HCT116 (cell line): ENCODE results near the gene SERPINH1. TPM values are rescaled to one million over a fixed set of nuclear protein-coding genes. Genes with fewer than 3 reads are reported as not detected.

Source experiments
- ATAC-seq: fragments of 200-7000 bp; cut with Tn5 transposase; 2 replicates; pipeline ENCODE4 v1.9.1; 2020; ENCODE audit warnings: mild to moderate bottlenecking, moderate library complexity
- BruUV-seq: library from RNA; stranded (reverse); fragments of 400-500 nt; replicated peaks from 2 replicates; lab custom pipeline; 2021; lab: Mats Ljungman, UMichigan
- CTCF ChIA-PET: fragments of 300-600 bp; sonication (Branson Sonifier 250); formaldehyde crosslinking; loops from one replicate; lab custom pipeline; 2021; ENCODE audit warnings: antibody characterized with exemption; lab: Charles Lee
- POLR2A ChIA-PET: fragments of 300-600, 350-600 bp; sonication (Branson Sonifier 250); formaldehyde crosslinking; loops from one replicate; lab custom pipeline; 2021; ENCODE audit warnings: antibody characterized with exemption; lab: Charles Lee
- RAD21 ChIA-PET, 2 experiments: fragments of 300-600 bp; sonication (Branson Sonifier 250); formaldehyde crosslinking; loops; one replicate each; lab custom pipeline; 2023; ENCODE audit warnings: low total read pairs in 2 of 2; ENCODE audit not compliant: uncharacterized antibody in 2 of 2, unreplicated experiment in 2 of 2, low non-redundant PET in 1 of 2; lab: Charles Lee
- DNase-seq: peaks from one replicate; pipeline ENCODE4 v3.0.0-alpha.2; 2010; ENCODE audit warnings: low read depth, low spot score
- H2AFZ ChIP-seq: fragments of 200-600 bp; shearing (Covaris generic), sonication (generic); 2 replicates; pipeline ENCODE4 v1.6.1; 2017; ENCODE audit warnings: low read depth, mixed run types, mixed read lengths, antibody characterized with exemption, low read length; ENCODE audit not compliant: poor library complexity, severe bottlenecking
- H3K27ac ChIP-seq: 2 replicates; pipeline ENCODE4 v1.5.1; 2012; ENCODE audit warnings: low read depth, low read length
- H3K27me3 ChIP-seq: fragments of 200-600 bp; sonication (generic); 2 replicates; pipeline ENCODE4 v1.6.1; 2016; ENCODE audit warnings: mixed run types, low read length, mixed read lengths; ENCODE audit not compliant: insufficient read depth
- H3K36me3 ChIP-seq, 2 experiments: fragments of 200-500 bp in 1 of 2; fragments of 200-600 bp in 1 of 2; sonication (Bioruptor generic) in 1 of 2; sonication (generic) in 1 of 2; 2 replicates each; pipeline versions ENCODE4 v1.5.1 to v1.6.1; 2014 to 2016; ENCODE audit warnings: low read length in 2 of 2, inconsistent platforms in 1 of 2, mixed read lengths in 1 of 2, mixed run types in 1 of 2; ENCODE audit not compliant: insufficient read depth in 2 of 2, control insufficient read depth in 1 of 2
- H3K4me1 ChIP-seq, 2 experiments: fragments of 200-600 bp in 1 of 2; sonication (generic) in 1 of 2; 2 replicates each; pipeline versions ENCODE4 v1.5.1 to v1.6.1; 2012 to 2017; ENCODE audit warnings: low read length in 2 of 2, inconsistent platforms in 1 of 2, mild to moderate bottlenecking in 1 of 2, mixed read lengths in 1 of 2, mixed run types in 1 of 2, moderate library complexity in 1 of 2; ENCODE audit not compliant: insufficient read depth in 2 of 2, control insufficient read depth in 1 of 2
- H3K4me2 ChIP-seq: fragments of 200-600 bp; sonication (generic); 2 replicates; pipeline ENCODE4 v1.6.1; 2017; ENCODE audit warnings: mixed run types, low read length, mixed read lengths
- H3K4me3 ChIP-seq, 2 experiments: fragments of 200-600 bp in 1 of 2; sonication (generic) in 1 of 2; replicated peaks in 1 of 2; 2 replicates each; pipeline ENCODE4 v1.5.1; 2011 to 2016; ENCODE audit warnings: low read length in 2 of 2, control low read depth in 1 of 2, low read depth in 1 of 2, mild to moderate bottlenecking in 1 of 2, mixed read lengths in 1 of 2, mixed run types in 1 of 2
- H3K79me2 ChIP-seq: fragments of 200-600 bp; sonication (generic); 2 replicates; pipeline ENCODE4 v1.6.1; 2017; ENCODE audit warnings: mild to moderate bottlenecking, mixed run types, low read length, moderate library complexity, mixed read lengths; ENCODE audit not compliant: insufficient read depth
- H3K9ac ChIP-seq: fragments of 200-600 bp; sonication (generic); 2 replicates; pipeline ENCODE4 v1.6.1; 2016; ENCODE audit warnings: low read length, mixed read lengths
- H3K9me2 ChIP-seq: fragments of 200-600 bp; sonication (generic), shearing (Covaris generic); 2 replicates; pipeline ENCODE4 v1.6.1; 2017; ENCODE audit warnings: mixed run types, mild to moderate bottlenecking, moderate library complexity; ENCODE audit not compliant: insufficient read depth
- H3K9me3 ChIP-seq, 2 experiments: fragments of 200-500 bp in 1 of 2; fragments of 200-600 bp in 1 of 2; sonication (Bioruptor generic) in 1 of 2; sonication (generic) in 1 of 2; 2 replicates each; pipeline ENCODE4 v1.6.1; 2014 to 2017; ENCODE audit warnings: low read length in 2 of 2, mixed read lengths in 2 of 2, inconsistent platforms in 1 of 2, low read depth in 1 of 2, mild to moderate bottlenecking in 1 of 2, mixed run types in 1 of 2, moderate library complexity in 1 of 2; ENCODE audit not compliant: control insufficient read depth in 1 of 2, insufficient read depth in 1 of 2
- H4K20me1 ChIP-seq: fragments of 200-600 bp; sonication (generic), shearing (Covaris generic); 2 replicates; pipeline ENCODE4 v1.6.1; 2017; ENCODE audit warnings: mixed run types, mild to moderate bottlenecking, moderate library complexity; ENCODE audit not compliant: insufficient read depth
- ATF3 ChIP-seq: IDR thresholded peaks from 2 replicates; pipeline ENCODE4 v1.6.1; 2012
- CBX3 ChIP-seq: IDR thresholded peaks from 2 replicates; pipeline ENCODE4 v1.6.1; 2012; ENCODE audit warnings: low read depth
- CEBPB ChIP-seq: IDR thresholded peaks from 2 replicates; pipeline ENCODE4 v1.6.1; 2012; ENCODE audit warnings: low read depth
- CTCF ChIP-seq, 3 experiments: fragments of 200-600 bp in 1 of 3; sonication (generic) in 1 of 3; IDR thresholded peaks in 2 of 3; conservative IDR thresholded peaks in 1 of 3; 2 replicates each; pipeline ENCODE4 v1.5.1; 2012 to 2017; ENCODE audit warnings: low read depth in 2 of 3, low read length in 2 of 3, antibody characterized with exemption in 1 of 3, borderline replicate concordance in 1 of 3, control low read depth in 1 of 3, mild to moderate bottlenecking in 1 of 3, mixed read lengths in 1 of 3, mixed run types in 1 of 3, moderate library complexity in 1 of 3; ENCODE audit not compliant: insufficient read depth in 1 of 3
- EGR1 ChIP-seq: IDR thresholded peaks from 2 replicates; pipeline ENCODE4 v1.6.1; 2012; ENCODE audit warnings: low read depth
- ELF1 ChIP-seq: IDR thresholded peaks from 2 replicates; pipeline ENCODE4 v1.6.1; 2012; ENCODE audit warnings: low read depth, borderline replicate concordance
- EZH2phosphoT487 ChIP-seq: fragments of 200-600 bp; IDR thresholded peaks from 2 replicates; pipeline ENCODE4 v1.6.1; 2018; ENCODE audit warnings: antibody characterized with exemption, borderline replicate concordance
- FOSL1 ChIP-seq: IDR thresholded peaks from 2 replicates; pipeline ENCODE4 v1.6.1; 2012; ENCODE audit warnings: low read depth
- JUND ChIP-seq: IDR thresholded peaks from 2 replicates; pipeline ENCODE4 v1.6.1; 2012
- MAX ChIP-seq: IDR thresholded peaks from 2 replicates; pipeline ENCODE4 v1.6.1; 2012
- POLR2A ChIP-seq: IDR thresholded peaks from 2 replicates; pipeline ENCODE4 v1.7.0; 2011; ENCODE audit warnings: borderline replicate concordance; ENCODE audit not compliant: insufficient read depth, insufficient read length; ENCODE audit errors: extremely low read depth
- RAD21 ChIP-seq: IDR thresholded peaks from 2 replicates; pipeline ENCODE4 v1.6.1; 2012; ENCODE audit warnings: low read depth, mild to moderate bottlenecking
- REST ChIP-seq: IDR thresholded peaks from 2 replicates; pipeline ENCODE4 v1.6.1; 2012; ENCODE audit warnings: low read depth
- SIN3A ChIP-seq: IDR thresholded peaks from 2 replicates; pipeline ENCODE4 v1.6.1; 2012; ENCODE audit warnings: low read depth
- SRF ChIP-seq: IDR thresholded peaks from 2 replicates; pipeline ENCODE4 v1.6.1; 2012; ENCODE audit warnings: low read depth
- TCF7L2 ChIP-seq: IDR thresholded peaks from 2 replicates; pipeline ENCODE4 v1.7.0; 2011; ENCODE audit warnings: borderline replicate concordance, inconsistent platforms; ENCODE audit not compliant: insufficient read depth, insufficient read length; ENCODE audit errors: extremely low read depth
- YY1 ChIP-seq: IDR thresholded peaks from 2 replicates; pipeline ENCODE4 v1.6.1; 2011; ENCODE audit warnings: low read length, low read depth, moderate library complexity, mild to moderate bottlenecking; ENCODE audit not compliant: insufficient replicate concordance; ENCODE audit errors: extremely low read depth
- ZBTB33 ChIP-seq: IDR thresholded peaks from 2 replicates; pipeline ENCODE4 v1.6.1; 2011; ENCODE audit warnings: mild to moderate bottlenecking, low read length, moderate library complexity; ENCODE audit not compliant: insufficient replicate concordance; ENCODE audit errors: extremely low read depth
- ZFX ChIP-seq: fragments of 450-650 bp; IDR thresholded peaks from 2 replicates; pipeline ENCODE4 v1.6.1; 2017
- ZNF274 ChIP-seq: fragments of 200-500 bp; sonication (Bioruptor generic); IDR thresholded peaks from 2 replicates; pipeline ENCODE4 v1.6.1; 2014; ENCODE audit warnings: mild to moderate bottlenecking, low read depth, low read length, inconsistent platforms
- intact Hi-C: fragments of 100-400 bp; cut with micrococcal nuclease; formaldehyde crosslinking; loops from 2 replicates; pipeline ENCODE4 v1.10.0; 2022
- total RNA-seq: library from RNA; stranded (reverse); gene quantifications from one replicate; pipeline ENCODE4 v1.2.1, GENCODE V29; 2021; ENCODE audit not compliant: unreplicated experiment

Gene SERPINH1
- total RNA-seq, 1 experiment from 2014 or later, result 84.9 TPM

- Histone ChIP-seq H2AFZ (no peak overlapping the region), H3K4me2 (no peak overlapping the region), H3K27me3 (no peaks in the 10 kb centered on the region), H3K4me3 (no peak overlapping the region), H3K36me3 (no peaks in the 10 kb centered on the region), H3K9ac (no peak overlapping the region), H4K20me1 (no peaks in the 10 kb centered on the region), H3K9me2 (no peaks in the 10 kb centered on the region), H3K9me3 (no peaks in the 10 kb centered on the region), H3K79me2 (no peaks in the 10 kb centered on the region), H3K4me1 (no peaks in the 10 kb centered on the region), H3K27ac (no peak overlapping the region)
- ChIA-PET POLR2A (interaction anchor here (1.4 kb wide), 1 partner anchor 9 kb away, joined by 3 read pairs; the partner anchor contains the start of gene GDPD5), RAD21 (no interaction called here), CTCF (no interaction called here)
- DNase-seq (no peak), ATAC-seq (no peak)
- intact Hi-C loops, result no loop called here
- no TSS peak for BruUV-seq
- TF ChIP-seq ZNF274 (no peak), ZBTB33 (no peak), ATF3 (no peak), RAD21 (no peak), SIN3A (no peak), REST (no peak), EZH2phosphoT487 (no peak), POLR2A (no peak), YY1 (no peak), TCF7L2 (no peak), ELF1 (no peak), FOSL1 (no peak), JUND (no peak), CEBPB (no peak), CTCF (IDR thresholded peaks at IDR 0.05 in 2 of 3, conservative IDR thresholded peaks at IDR 0.05 in 1 of 3; ENCODE audit: borderline replicate concordance in 1 of 3, insufficient read depth in 1 of 3, low read depth in 2 of 3, low read length in 2 of 3) (no peak), MAX (no peak), EGR1 (no peak), ZFX (no peak), SRF (no peak), CBX3 (no peak)
Observed at GRCh38 chr11:75516886-75517285, 45.2 kb upstream of the SERPINH1 start.
